Hepatocyte (in vitro differentiated cells): ENCODE data around the gene MAP7D3. TPM values are rescaled to one million over a fixed set of nuclear protein-coding genes. Genes with fewer than 3 reads are reported as not detected.

ENCODE experiments used
- DNase-seq: peaks from one replicate; pipeline ENCODE4 v3.0.0-alpha.2; 2016; ENCODE audit warnings: low spot score
- H2AFZ ChIP-seq: fragments of 200-600 bp; sonication (generic); 2 replicates; pipeline ENCODE4 v1.6.0; 2016; ENCODE audit warnings: antibody characterized with exemption, mild to moderate bottlenecking
- H3K27ac ChIP-seq: fragments of 200-600 bp; sonication (generic); 2 replicates; pipeline ENCODE4 v1.5.1; 2016; ENCODE audit warnings: mild to moderate bottlenecking
- H3K27me3 ChIP-seq: fragments of 200-600 bp; sonication (generic); 2 replicates; pipeline ENCODE4 v1.6.1; 2016
- H3K36me3 ChIP-seq: fragments of 200-600 bp; sonication (generic); replicated peaks from 2 replicates; pipeline ENCODE4 v1.5.1; 2016; ENCODE audit warnings: low read depth; ENCODE audit not compliant: insufficient read depth
- H3K4me1 ChIP-seq: fragments of 200-600 bp; sonication (generic); 2 replicates; pipeline ENCODE4 v1.5.1; 2016; ENCODE audit warnings: mild to moderate bottlenecking, moderate library complexity; ENCODE audit not compliant: insufficient read depth
- H3K4me2 ChIP-seq: fragments of 200-600 bp; sonication (generic); 2 replicates; pipeline ENCODE4 v1.6.0; 2016
- H3K4me3 ChIP-seq: fragments of 200-600 bp; sonication (generic); 2 replicates; pipeline ENCODE4 v1.5.1; 2016; ENCODE audit warnings: mild to moderate bottlenecking
- H3K79me2 ChIP-seq: fragments of 200-600 bp; sonication (generic); 2 replicates; pipeline ENCODE4 v1.6.0; 2017; ENCODE audit warnings: mild to moderate bottlenecking
- H3K9me2 ChIP-seq: fragments of 200-600 bp; sonication (generic); replicated peaks from 2 replicates; pipeline ENCODE4 v1.6.0; 2017; ENCODE audit warnings: mild to moderate bottlenecking; ENCODE audit not compliant: insufficient read depth
- H3K9me3 ChIP-seq: fragments of 200-600 bp; sonication (generic); 2 replicates; pipeline ENCODE4 v1.5.1; 2016; ENCODE audit warnings: low read depth, mild to moderate bottlenecking
- H4K20me1 ChIP-seq: fragments of 200-600 bp; sonication (generic); 2 replicates; pipeline ENCODE4 v1.6.0; 2016; ENCODE audit warnings: mild to moderate bottlenecking; ENCODE audit not compliant: insufficient read depth, poor library complexity, severe bottlenecking
- EZH2 ChIP-seq: fragments of 200-600 bp; sonication (generic); IDR thresholded peaks from 2 replicates; pipeline ENCODE4 v1.6.1; 2016; ENCODE audit warnings: antibody characterized with exemption, mild to moderate bottlenecking, borderline replicate concordance
- EZH2phosphoT487 ChIP-seq: fragments of 200-600 bp; sonication (generic); IDR thresholded peaks from one replicate; pipeline ENCODE4 v1.6.1; 2018; ENCODE audit warnings: antibody characterized with exemption, mild to moderate bottlenecking, low read depth, moderate library complexity; ENCODE audit not compliant: unreplicated experiment, severe bottlenecking
- WGBS: methylation state at CpG from one replicate; pipeline ENCODE4 v1.1.6; 2016; ENCODE audit warnings: low lambda C conversion rate; ENCODE audit errors: missing lambda C conversion rate; 5-methylcytosine and 5-hydroxymethylcytosine counted together
- polyA plus RNA-seq: library from polyadenylated mRNA; unstranded; fragments of >200 nt; fragmentation: Nextera tagmentation; extraction: Ambion mirVana; gene quantifications from 2 replicates; pipeline ENCODE4 v1.2.1, GENCODE V29; 2016
- total RNA-seq: library from RNA; depleted of rRNA; stranded (reverse); fragments of >200 nt; gene quantifications from 2 replicates; pipeline ENCODE4 v1.2.3, GENCODE V29; 2014
- TF ChIP-seq, protein P1 (sequence below): fragments of 200-600 bp; sonication (generic); IDR thresholded peaks from 2 replicates; pipeline ENCODE4 v1.5.1; 2016; ENCODE audit warnings: antibody characterized with exemption, mild to moderate bottlenecking; ENCODE audit not compliant: poor library complexity

The MAP7D3 gene
- total and polyA plus RNA-seq, 2 experiments from 2014 or later = 3.9 to 6.8 TPM

DNA sequence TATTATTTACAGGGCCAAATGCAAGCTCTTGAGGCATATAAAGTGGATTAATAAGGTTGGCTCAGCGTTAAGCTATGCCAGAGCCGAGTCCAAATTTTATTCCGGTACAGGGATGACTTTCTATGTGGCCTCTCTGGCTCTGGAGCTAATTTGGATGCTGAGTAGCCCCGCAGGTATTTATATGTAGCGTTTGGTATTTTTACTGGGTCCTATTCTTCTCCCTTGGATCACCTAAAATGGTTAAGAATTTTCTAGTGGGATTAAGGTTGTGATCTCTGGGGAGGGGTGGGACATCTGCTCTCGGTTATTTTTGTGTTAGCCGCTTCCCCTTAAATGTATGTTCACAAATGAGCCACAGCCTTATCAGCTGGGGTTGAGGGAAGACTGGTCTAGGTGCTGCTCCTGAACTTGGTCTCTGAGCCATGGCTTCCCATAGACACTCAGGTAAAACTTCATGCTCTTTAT lies 54.5 kb downstream of the MAP7D3 start:
- WGBS = 60% methylated on average over 7 of the region's 7 CpGs
- no peak overlapping the region for H3K4me2 ChIP-seq
- no peaks in the 10 kb centered on the region for H3K79me2 ChIP-seq
- H2AFZ ChIP-seq = no peak overlapping the region
- H3K9me2 ChIP-seq = no peaks in the 10 kb centered on the region
- no peak for DNase-seq
- no peaks in the 10 kb centered on the region for H3K4me1 ChIP-seq
- H4K20me1 ChIP-seq = no peaks in the 10 kb centered on the region
- H3K9me3 ChIP-seq = no peaks in the 10 kb centered on the region
- no peak overlapping the region for H3K4me3 ChIP-seq
- no peaks in the 10 kb centered on the region for H3K27me3 ChIP-seq
- H3K36me3 ChIP-seq = no peaks in the 10 kb centered on the region
- no peak for TF ChIP-seq EZH2phosphoT487
- TF ChIP-seq, protein P1, sequence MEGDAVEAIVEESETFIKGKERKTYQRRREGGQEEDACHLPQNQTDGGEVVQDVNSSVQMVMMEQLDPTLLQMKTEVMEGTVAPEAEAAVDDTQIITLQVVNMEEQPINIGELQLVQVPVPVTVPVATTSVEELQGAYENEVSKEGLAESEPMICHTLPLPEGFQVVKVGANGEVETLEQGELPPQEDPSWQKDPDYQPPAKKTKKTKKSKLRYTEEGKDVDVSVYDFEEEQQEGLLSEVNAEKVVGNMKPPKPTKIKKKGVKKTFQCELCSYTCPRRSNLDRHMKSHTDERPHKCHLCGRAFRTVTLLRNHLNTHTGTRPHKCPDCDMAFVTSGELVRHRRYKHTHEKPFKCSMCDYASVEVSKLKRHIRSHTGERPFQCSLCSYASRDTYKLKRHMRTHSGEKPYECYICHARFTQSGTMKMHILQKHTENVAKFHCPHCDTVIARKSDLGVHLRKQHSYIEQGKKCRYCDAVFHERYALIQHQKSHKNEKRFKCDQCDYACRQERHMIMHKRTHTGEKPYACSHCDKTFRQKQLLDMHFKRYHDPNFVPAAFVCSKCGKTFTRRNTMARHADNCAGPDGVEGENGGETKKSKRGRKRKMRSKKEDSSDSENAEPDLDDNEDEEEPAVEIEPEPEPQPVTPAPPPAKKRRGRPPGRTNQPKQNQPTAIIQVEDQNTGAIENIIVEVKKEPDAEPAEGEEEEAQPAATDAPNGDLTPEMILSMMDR = no peak
- H3K27ac ChIP-seq = no peak overlapping the region

DNA sequence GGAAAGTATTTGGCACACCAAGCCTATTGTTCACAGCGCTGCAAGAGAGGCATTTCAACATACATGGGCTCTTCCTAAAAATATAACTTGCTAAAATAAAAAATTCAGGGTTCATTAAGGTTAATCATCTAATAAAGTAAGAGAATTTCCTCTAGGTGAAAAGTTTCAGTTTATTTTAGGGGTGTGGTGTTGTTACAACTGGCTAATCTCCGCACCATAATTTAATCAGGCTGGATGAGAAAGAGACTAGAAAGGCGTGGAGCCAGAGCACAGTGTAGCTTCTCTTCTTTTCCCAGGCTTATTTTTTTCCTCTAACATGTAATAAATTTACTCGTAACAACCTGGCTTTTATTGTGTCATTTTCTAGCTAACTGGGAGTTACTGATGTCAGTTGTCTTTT lies 56.0 kb downstream of the MAP7D3 start:
- no peaks in the 10 kb centered on the region for H3K36me3 ChIP-seq
- no peak overlapping the region for H3K4me3 ChIP-seq
- H3K79me2 ChIP-seq = no peaks in the 10 kb centered on the region
- TF ChIP-seq EZH2 (no peak), EZH2phosphoT487 (no peak)
- TF ChIP-seq, protein P1 = no peak
- H3K27ac ChIP-seq = no peak overlapping the region
- H3K9me2 ChIP-seq = no peaks in the 10 kb centered on the region
- no peak for DNase-seq
- H3K4me1 ChIP-seq = no peaks in the 10 kb centered on the region
- H3K9me3 ChIP-seq = no peaks in the 10 kb centered on the region
- no peaks in the 10 kb centered on the region for H4K20me1 ChIP-seq
- WGBS = 77% methylated on average over 4 of the region's 4 CpGs
- H3K4me2 ChIP-seq = no peak overlapping the region
- H3K27me3 ChIP-seq = no peaks in the 10 kb centered on the region
- no peak overlapping the region for H2AFZ ChIP-seq

DNA sequence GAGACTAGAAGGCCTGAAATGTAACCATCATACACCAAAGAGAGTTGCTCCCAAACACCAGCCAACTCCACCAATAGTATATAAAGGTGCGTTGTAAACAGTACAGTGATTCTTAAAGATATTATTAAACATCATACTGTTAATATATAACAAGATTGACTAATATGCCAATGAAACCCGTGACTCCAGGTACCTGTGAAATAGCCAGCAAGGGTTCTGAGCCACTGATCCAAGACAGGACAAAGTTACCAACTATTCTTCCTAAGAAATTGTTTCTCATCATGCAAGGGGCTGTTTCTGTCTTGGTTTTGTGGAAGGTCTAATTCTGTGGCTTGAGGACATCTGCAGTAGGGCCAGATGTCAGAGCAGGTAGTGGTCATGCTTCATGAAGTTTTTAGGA lies 56.7 kb downstream of the MAP7D3 start:
- H3K4me3 ChIP-seq = no peak overlapping the region
- no peaks in the 10 kb centered on the region for H3K9me2 ChIP-seq
- DNase-seq = no peak
- no peaks in the 10 kb centered on the region for H4K20me1 ChIP-seq
- no peaks in the 10 kb centered on the region for H3K27me3 ChIP-seq
- no peaks in the 10 kb centered on the region for H3K79me2 ChIP-seq
- no peaks in the 10 kb centered on the region for H3K4me1 ChIP-seq
- no peaks in the 10 kb centered on the region for H3K9me3 ChIP-seq
- 76% methylated on average over 2 of the region's 2 CpGs for WGBS
- H3K27ac ChIP-seq = no peak overlapping the region
- no peak overlapping the region for H2AFZ ChIP-seq
- TF ChIP-seq EZH2 (no peak), EZH2phosphoT487 (no peak)
- TF ChIP-seq, protein P1 = no peak
- H3K4me2 ChIP-seq = no peak overlapping the region
- H3K36me3 ChIP-seq = no peaks in the 10 kb centered on the region

DNA sequence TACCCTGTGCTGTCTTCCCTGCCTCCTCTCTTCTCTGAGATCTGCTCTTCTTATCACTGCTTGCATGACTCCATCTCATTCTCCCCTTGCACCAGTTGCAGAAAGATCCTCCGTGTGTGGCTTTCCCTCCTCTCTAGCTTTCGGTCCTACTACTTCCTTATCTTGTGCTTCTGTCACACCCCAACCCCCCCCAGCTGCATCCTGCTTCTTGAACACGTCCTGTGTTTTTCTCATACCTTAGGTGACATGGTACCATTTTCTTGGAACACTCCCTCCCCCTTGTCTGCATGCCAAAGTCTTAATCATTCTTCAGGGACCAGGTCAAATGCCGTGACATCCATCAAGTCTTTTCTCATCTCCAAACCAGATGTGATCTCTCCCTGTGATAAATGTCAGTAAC lies 57.4 kb downstream of the MAP7D3 start:
- WGBS = 59% methylated on average over 4 of the region's 4 CpGs
- Histone ChIP-seq H2AFZ (no peak overlapping the region), H3K4me3 (no peak overlapping the region), H3K27me3 (no peaks in the 10 kb centered on the region), H3K27ac (no peak overlapping the region), H3K9me2 (no peaks in the 10 kb centered on the region), H3K79me2 (no peaks in the 10 kb centered on the region), H3K36me3 (no peaks in the 10 kb centered on the region), H3K4me1 (no peaks in the 10 kb centered on the region), H3K9me3 (no peaks in the 10 kb centered on the region), H3K4me2 (no peak overlapping the region), H4K20me1 (no peaks in the 10 kb centered on the region)
- TF ChIP-seq EZH2phosphoT487 (no peak), EZH2 (no peak)
- TF ChIP-seq, protein P1 = no peak
- DNase-seq = no peak
